ENCODE results near the gene GCNT2.
A peak's percentile ranks its signal among the peaks of the same experiment; 100 is the strongest.
"Not testable (repeated sequence)": the region's sequence is repeated elsewhere in the genome, so short reads cannot be mapped to it uniquely, and the experiment has no call there.

The GCNT2 gene

DNA sequence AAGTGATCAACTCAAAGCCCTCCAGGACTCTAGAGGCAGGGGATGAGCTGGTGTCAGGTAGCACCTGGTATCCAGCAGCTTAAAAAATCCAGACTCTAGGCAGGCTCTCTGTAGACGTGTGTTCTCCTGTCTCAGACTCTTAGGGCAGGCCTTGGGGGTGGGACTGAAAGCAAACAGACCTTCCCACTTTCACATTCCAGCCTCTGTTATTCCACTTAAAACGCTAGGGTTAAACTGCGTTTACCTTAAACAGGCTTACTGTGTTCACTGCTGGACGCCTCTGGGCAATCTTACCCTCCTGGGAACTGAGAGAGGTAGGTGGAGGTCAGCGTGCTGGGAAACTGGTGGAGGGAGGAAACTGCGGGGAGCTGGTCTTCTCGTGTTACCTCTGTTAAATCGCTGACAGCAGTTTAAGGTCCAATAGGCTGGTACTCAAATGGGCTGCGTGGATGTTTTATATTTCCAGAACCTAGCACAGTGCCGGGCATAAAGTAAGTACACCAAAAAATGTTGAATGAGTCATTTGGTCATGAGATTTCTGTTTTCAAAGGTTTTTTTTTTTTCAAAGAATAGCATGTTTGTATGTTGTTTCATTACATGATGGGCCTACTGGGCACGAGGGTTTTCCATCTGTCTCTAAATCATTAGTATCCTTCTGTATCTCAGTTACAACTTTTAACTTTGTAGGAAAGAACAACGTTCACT lies at the start of gene GCNT2:
GCNT2 (plus strand) TSS at position 248 of the 705 bp plus-strand sequence. CDS start 7,561 bp downstream, outside the sequence.
- no peak for DNase-seq (ENCODE audit: low read depth)

DNA sequence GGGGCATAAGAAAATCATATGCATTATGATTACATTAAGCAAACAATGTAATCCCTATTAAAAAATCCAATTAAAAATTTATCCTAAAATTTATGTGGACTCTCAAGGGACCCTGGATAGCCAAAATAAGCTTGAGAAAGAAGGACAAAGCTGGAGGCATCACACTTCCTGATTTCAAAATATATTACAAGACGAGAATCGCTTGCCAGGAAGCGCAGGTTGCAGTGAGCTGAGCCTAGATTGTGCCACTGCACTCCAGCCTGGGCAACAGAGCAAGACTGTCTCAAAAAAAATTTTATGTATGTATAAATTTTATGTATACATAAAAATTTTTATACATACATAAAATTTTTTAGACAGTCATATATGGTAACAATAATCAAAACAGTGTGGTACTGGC lies 48.5 kb upstream of the GCNT2 start:
- DNase-seq (ENCODE audit: low read depth), result no peak

DNA sequence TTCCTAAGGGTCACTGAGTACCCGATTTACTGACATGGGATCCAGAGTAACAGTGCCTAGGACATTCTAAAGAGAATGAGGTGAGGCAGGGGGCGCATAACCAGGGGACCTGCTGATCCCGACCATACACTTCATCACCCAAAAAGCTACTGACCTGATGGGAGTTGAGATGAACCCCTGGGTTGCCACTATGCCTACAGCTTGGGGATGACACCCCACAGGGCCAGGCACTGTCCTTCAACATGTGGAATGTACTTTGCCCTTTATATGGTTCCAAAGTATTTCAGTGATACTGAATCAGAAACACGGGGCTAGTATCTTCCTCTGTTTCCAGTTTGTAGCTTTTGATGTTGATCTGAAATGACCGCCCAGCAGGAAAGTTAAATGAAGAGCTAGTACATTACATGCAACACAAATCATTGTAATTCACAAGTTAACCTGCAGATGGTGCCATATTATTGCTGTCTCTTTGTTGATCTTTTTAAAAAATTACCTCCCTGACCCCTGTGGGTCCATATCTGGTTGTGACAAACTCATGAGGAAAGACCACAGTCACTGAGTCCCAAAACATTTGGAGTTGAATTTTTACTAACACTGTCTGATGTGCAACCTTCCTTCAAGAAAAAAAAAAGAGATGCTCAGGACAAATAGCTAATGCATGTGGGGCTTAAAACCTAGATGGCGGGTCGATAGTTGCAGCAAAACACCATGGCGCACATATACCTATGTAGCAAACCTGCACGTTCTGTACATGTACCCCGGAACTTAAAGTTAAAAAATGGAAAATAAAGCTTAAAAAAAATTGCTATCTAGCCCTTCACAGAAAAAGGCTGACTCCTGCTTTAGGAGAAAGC lies 42.7 kb upstream of the GCNT2 start:
- peak; percentile 19 for DNase-seq (ENCODE audit: low read depth)

DNA sequence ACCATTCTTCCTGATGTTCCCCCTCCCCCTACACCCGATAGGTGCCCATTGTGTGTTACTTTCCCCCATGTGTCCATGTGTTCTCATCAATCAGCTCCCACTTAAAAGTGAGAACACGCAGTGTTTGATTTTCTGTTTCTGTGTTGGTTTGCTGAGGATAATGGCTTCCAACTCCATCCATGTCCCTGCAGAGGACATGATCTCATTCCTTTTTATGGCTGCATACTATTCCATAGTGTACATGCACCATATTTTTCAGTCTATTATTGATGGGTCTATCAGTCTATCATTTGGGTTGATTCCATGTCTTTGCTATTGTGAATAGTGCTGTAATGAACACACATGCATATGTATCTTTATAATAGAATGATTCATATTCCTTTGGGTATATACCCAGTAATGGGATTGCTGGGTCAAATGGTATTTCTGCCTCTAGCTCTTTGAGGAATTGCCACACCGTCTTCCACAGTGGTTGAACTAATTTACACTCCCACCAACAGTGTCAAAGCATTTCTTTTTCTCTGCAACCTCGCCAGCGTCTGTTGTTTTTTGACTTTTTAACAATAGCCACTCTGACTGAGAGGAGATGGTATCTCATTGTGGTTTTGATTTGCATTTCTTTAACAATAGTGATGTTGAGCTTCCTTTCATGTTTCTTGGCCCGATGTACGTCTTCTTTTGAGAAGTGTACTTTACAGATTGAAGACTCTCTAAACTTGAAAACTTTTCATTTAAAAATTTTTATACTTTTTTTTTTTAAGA lies 41.0 kb upstream of the GCNT2 start:
- no peak for DNase-seq (ENCODE audit: low read depth)

DNA sequence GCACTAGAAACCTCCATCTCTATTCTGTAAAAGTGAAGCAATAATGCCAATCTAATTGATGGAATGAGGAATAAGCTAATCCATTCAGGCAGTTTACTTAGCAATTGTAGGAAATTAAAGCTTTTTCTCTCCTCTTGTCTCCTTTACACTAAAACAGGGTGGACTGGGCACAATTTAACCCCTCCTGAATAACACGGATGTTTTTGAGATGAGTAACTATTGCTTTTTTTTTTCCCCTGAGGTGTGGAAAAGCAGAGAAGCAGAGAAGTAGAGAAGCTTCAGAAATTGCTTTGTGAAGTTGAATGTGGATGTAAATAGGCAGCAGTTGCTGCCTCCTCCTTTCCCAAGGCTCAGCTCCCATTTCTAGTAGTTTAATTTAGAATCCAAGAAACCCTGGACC lies 40.0 kb upstream of the GCNT2 start:
- DNase-seq (ENCODE audit: low read depth), result no peak

DNA sequence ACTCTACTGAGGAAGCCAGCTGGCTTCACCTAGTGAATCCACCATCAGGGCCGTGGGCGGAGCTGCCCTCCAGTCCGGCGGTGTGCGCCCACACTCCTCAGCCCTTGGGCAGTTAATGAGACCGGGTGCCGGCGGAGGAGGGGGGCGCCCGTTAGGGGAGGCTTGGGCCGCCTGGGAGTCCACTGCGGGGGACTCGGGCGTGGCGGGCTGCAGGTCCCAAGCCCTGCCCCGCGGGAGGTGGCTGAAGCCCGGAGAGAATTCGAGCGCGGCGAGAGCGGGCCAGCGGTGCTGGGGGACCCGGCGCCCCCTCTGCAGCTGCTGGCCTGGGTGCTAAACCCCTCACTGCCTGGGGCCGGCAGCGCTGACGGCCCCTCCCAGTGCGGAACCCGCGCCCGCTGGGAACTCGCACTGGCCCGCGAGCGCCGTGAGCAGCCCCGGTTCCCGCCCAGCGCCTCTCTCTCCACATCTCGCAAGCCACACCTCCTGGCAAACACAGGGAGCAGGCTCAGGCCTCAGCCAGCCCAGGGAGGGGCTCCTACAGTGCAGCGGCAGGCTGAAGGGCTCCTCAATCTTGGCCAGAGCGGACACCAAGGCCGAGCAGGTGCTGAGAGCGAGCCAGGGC lies 38.4 kb upstream of the GCNT2 start:
- no peak for DNase-seq (ENCODE audit: low read depth)

DNA sequence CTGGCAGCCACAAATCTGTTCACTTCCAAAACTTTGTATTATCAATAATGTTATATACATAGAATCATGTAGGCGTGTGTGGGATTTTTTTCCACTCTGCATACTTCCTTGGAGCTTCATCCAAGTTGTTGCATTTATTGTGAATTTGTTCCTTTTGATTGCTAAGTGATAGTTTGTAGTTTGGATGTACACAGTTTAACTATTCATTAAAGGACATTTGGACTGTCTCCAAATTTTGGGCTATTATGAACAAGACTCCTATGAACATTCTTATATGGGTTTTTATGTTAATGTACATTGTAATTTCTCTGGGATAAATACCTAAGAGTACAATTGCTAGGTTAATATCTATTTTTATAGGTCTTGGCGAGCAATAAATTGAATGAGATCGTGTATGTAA lies 36.2 kb upstream of the GCNT2 start:
- DNase-seq (ENCODE audit: low read depth), result no peak

DNA sequence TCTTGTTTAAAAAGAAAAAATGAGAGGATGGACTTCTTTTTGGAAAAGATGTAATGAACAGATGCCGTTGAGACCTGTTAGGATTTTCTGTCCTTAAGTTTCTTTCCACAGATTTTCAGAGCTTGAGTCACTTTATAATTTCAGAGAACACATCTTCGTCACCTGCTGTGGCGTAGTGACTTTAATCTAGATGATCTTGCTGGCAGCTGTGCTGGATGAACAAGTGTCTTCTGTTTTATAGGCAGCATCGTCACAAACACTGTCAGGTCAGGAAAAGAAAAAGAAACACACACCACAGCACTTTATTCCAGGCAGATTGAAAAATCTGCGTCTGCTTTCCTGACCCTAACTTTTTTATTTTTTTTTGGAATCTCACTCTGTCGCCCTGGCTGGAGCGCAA lies 35.7 kb upstream of the GCNT2 start:
- DNase-seq (ENCODE audit: low read depth), result no peak

DNA sequence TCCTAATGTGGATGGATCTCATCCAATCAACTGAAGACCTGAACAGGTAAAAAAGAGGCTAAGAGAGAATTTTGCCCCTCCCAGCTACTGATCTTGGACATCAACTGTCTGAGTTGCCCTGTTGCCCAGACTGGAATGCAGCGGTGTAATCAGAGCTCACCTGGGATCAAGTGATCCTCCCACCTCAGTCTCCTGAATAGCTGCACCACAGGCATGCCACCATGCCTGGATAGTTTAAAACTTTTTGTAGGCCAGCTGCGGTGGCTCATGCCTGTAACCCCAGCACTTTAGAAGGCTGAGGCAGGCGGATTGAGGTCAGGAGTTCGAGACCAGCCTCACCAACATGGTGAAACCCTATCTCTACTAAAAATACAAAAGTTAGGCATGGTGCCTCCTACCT lies 34.9 kb upstream of the GCNT2 start:
- DNase-seq (ENCODE audit: low read depth), result no peak

DNA sequence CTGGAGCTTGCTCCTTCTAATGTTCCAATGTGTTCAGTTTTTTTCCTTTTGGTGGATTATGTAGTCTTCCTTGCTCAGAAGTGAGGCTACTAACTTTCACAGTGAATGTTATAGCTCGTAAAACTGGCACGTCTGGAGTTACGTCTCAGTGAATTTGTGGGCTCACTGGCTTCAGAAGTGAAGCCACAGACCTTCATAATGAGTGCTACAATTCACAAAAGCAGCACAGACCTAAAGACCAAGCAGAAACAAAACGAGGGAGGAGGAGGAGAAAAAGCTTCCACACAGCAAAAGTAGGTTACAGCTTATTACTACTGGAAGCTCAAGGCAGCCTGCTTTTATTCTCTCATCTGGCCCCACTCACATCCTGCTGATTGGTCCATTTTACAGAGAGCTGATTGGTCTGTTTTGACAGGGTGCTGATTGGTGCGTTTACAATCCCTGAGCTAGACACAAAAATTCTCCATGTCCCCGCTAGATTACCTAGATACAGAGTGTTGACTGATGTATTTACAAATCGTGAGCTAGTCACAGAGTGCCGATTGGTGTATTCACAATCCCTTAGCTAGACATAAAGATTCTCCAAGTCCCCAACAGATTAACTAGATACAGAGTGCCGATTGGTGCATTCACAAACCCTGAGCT lies 34.1 kb upstream of the GCNT2 start:
- not testable (repeated sequence) for DNase-seq (ENCODE audit: low read depth)

DNA sequence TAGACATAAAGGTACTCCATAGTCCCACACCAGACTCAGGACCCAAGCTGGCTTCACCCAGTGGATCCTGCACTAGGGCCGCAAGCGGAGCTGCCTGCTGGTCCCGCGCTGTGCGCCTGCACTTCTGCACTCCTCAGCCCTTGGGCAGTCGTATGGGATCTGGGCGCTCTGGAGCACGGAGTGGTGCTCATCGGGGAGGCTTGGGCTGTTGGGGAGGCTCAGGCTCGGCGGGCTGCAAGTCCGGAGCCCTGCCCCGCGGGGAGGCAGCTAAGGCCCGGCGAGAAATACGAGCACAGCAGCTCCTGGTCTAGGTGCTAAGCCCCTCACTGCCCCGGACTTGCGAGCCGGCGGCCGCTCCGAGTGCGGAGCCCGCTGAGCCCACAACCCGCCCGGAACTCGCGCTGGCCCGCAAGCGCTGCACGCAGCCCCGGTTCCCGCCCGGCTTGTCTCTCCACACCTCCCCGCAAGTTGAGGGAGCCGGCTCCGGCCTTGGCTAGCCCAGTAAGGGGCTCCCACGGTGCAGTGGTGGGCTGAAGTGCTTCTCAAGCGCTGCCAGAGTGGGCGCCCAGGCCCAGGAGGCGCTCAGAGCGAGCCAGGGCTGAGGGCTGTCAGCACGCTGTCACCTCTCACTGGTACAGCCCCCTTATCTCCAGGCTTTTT lies 33.4 kb upstream of the GCNT2 start:
- DNase-seq (ENCODE audit: low read depth), result no peak

DNA sequence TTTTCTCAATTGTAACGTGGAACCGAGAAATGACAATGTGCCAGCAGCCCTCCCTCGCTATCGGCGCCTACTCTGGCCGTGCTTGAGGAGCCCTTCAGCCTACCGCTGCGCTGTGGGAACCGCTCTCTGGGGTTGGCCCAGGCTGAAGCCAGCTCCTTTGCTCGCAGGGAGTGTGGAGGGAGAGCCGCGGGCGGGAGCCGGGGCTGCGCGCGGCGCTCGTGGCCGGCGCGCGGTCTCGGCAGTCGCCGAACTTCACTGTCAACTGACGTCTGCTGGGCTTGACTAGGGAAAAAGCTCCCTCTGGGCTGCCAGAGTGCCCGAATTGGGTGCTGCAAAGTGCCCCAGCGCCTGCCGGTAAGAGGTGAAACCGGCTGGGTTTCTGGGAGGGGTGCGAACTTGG lies 29.7 kb upstream of the GCNT2 start:
- DNase-seq (ENCODE audit: low read depth), result no peak

DNA sequence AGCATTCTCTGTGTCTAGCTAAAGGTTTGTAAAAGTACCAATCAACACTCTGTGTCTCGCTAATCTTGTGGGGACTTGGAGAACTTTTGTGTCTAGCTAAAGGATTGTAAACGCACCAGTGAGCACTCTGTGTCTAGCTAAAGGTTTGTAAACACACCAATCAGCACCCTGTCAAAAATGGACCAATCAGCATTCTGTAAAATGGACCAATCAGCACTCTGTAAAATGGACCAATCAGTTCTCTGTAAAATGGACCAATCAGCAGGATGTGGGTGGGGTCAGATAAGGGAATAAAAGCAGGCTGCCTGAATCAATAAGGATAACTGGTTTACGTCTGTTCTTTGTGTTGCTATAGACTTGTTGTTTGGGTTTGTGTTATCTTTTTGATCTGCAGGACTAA lies 29.2 kb upstream of the GCNT2 start:
- not testable (repeated sequence) for DNase-seq (ENCODE audit: low read depth)

DNA sequence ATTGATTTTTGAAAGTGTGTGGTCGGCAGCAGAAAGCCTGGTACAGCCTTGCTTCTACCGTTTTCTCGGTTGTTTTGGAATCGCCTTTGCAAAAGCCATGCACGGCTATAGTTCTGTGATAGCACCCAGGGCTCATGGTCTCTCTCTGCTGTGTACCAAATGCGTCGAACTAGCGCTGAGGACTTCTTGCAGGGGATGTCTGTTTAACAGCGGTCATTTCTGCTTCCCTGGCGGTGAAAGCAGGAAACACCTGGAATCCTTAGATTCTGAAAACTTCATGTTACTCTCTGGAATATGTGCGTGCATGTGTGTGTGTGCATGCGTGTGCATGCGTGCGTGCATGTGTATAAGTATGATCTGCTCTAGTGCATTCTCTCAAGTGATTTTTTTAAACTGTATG lies 26.1 kb upstream of the GCNT2 start:
- no peak for DNase-seq (ENCODE audit: low read depth)

DNA sequence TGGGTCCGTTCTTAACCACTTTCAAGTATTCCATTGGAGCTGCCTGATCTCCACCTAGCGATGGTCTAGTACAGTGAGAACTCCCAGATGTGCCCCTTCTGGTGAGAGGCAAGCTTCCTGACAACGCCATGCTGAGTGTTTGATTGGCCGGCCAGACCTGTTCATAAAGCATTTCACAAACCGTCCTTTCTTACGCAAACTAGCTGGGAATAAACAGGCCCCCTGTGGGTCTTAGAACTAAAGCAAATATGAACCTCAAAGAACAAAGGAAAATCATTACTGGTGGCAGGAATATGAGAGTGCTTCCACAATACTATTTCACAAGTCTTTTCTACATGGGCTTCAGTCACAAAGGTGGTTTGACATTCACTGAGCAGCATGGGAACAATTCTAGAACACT lies 15.6 kb upstream of the GCNT2 start:
- DNase-seq (ENCODE audit: low read depth), result no peak

DNA sequence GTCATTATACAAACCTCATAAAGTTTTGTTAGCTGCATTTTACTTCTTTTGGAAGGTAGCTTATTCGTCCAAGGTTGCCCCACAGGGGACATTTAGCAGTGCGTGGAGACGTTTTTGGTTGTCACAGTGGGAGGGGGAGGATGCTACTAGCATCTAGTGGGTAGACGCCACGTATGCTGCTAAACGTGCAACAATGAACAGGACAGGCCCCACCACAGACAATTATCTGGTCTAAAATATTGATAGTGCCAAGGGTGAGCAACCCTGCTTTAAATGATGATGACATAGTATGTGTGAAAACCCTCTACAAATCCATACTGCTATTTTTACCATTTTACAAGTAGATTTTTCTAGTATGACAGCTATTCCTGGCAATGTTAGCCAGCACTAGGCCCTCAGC lies 13.9 kb upstream of the GCNT2 start:
- DNase-seq (ENCODE audit: low read depth), result no peak

DNA sequence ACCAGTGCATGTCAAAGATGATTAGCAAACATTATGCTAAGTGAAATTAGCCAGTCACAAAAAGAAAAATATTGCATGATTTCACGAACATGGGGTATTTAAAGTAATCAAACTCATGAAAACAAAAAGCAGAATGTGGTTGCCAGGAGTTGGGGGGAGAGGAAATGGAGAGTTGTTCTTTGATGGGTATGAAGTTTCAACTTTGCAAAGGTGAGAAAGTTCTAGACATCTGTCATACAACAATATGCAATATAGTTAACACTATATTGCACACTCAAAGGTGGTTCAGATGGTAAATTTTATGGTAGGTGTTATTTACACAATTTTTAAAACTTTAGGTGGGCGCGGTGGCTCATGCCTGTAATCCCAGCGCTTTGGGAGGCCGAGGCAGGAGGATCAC lies 13.4 kb upstream of the GCNT2 start:
- DNase-seq (ENCODE audit: low read depth), result no peak

DNA sequence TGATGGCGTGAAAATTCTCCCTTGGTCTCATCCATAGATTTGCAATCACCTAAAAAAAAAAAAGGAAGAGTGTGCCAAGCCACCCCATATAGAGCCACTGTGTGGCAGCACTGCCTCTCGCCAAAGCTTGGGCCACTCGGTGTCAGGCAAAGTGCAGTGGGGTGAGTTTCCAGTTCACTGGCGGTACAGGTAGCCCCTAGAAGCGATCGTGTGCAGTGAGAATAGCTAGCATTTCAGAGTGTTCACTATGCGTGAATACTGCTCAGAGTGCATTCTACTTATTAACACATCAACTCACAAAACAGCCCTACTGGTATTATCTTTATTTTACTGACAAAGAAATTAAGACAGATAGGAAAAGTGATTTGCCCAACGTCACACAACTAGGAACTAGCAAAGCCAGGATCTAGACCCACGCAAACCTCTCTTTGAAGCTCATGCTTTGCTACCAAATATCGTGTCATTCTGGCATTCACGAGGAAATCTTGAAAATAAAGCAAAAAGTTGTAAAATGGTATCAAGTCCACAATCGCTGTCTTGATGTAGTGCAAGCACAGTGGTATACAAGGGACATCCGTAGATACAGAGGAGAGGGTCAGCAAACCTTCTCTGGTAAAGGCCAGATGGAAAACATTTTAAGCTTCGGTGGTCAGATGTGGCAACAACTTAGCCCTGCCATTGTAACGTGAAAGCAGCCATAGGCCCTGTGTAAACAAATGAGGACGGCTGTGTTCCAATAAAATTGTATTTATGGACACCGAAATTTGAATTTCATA lies 10.4 kb upstream of the GCNT2 start:
- DNase-seq (ENCODE audit: low read depth), result peak; percentile 13

DNA sequence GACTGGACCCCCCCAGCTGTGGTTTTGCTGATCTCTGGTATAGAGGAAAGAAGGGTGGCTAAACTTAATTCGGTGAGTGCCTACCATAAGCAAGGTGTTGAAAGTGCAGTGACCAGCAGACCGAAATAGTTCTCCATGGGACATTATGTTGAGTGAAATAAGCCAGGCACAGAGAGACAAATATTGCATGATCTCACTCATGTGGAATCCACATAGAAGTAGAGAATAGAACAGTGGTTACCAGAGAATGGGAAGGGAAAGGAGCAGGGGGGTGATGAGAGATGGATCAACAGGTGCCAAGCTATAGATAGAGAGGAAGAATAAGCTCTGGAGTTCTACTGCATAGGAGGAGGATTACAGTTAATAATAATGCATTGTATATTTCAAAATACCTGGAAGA lies 9.7 kb upstream of the GCNT2 start:
- no peak for DNase-seq (ENCODE audit: low read depth)

DNA sequence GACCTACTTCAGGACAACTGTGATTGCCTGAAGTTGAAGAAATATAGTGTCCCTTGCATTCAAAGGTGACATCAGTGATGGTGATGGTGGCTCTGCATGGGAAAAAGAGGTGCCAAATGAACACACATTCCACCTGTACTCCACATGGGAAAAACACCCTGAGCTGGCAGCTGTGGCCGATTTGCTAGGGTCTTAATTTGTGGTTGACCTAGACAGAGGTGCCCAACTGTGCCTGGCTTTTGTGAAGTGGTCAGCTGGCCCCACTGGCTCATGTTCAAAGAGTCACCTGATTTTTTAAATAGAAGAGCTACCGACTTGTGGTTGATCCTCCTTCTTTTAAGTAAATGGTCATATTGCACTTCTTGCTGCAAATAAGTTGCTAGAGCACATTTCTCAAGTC lies 7.6 kb upstream of the GCNT2 start:
- DNase-seq (ENCODE audit: low read depth), result no peak
